GM21576 (cell line): ENCODE data around the gene YJU2.
"Not testable (repeated sequence)": the region's sequence is repeated elsewhere in the genome, so short reads cannot be mapped to it uniquely, and the experiment has no call there.

Experiments used
- ATAC-seq: cut with Tn5 transposase; IDR thresholded peaks from one replicate; pipeline ENCODE4 v1.9.1; 2021; ENCODE audit warnings: mild to moderate bottlenecking, moderate library complexity; ENCODE audit not compliant: unreplicated experiment

Gene YJU2

DNA sequence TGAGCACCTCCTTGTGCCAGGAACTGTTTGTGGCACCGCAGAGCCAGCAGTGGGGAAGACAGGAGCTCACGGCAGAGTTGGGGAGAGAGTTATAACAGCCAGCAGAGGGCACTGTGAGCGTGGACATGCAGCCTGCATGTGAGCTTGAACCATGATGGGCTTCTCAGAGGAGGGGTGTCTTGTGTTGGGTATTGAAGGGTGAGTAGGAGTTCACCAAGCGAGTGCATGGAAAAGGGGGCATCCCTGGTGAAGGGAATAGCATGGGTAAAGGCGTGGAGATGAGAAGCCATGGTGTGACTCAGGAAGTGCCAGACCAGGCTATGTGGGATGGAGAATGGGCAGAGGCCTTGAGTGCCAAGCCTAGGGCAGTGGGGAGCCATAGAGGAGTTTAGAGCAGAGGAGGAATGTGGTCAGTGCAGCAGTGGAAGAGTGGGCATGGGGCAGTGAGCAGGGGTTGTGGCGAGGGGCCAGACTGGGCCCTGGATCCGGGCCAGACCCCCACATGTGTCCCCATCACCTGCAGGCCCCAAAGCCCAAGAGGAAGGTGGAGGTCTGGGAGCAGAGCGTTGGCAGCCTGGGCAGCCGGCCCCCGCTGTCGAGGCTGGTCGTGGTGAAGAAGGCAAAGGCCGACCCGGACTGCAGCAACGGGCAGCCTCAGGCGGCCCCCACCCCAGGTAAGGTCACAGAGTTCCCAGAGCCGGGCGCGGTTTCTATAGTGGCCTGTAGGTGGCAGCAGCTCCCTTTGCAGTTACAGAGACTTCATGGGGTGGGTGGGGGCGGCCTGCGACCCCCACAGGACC is 20.4 kb downstream of the YJU2 start:
- no peak for ATAC-seq

DNA sequence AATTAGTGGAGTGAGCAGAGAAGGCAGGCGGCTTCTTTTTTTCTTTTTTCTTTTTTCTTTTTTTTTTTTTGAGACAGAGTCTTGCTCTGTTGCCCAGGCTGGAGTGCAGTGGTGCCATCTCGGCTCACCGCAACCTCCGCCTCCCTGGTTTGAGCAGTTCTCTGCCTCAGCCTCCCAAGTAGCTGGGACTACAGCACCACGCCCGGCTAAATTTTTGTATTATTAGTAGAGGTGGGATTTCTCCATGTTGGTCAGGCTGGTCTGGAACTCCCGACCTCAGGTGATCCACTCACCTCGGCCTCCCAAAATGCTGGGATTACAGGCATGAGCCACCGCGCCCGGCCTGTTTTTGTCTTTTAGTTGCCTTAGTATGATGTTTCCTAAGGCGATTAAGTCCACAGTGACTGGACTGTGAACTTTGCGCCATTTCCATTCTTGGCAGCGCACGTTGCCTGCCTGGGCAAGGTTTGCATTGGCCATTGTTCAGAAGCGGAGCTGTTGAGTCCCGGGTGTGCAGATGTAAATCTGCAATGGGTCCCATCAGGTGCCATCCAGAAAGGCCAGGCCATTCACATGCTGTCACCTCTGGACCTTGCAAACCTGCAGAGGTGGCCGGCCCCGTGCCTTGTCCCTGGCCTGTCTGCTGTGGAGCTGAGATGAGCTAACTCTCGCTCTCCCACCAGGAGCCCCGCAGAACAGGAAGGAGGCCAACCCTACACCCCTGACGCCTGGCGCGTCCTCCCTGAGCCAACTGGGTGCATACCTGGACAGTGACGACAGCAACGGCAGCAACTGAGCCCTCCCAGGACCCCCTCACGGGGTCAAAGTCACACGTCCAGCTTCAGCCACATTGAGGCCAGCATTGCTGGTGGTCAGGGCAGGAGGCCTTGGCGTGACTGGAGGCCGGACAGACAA is 21.3 kb downstream of the YJU2 start:
- no peak for ATAC-seq

DNA sequence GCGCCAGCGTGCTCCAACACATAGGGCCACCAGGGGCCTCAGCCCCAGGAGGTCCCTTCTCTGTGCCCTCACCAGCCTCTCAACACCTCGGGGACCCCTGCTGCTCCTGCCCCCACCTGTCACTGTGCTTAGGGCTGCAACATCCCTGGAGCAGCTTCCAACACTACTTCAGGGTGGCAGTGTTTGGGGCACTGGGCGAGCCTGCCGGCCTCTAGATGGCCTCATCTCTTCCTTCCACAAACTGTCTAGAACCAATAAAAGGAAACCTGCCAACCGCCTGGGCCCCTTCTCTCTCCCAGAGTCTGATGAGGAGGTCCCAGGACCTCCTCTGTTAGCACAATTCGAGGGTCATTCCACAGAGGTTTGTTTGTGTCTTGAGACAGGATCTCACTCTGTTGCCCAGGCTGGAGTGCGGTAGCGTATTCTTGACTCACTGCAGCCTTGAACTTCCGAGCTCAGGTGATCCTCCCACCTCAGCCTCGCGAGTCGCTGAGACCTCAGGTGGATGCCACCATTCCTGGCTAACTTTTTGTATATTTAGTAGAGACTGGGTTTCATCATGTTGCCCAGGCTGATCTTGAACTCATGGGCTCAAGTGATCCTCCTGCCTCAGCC is 22.0 kb downstream of the YJU2 start:
- ATAC-seq = no peak

DNA sequence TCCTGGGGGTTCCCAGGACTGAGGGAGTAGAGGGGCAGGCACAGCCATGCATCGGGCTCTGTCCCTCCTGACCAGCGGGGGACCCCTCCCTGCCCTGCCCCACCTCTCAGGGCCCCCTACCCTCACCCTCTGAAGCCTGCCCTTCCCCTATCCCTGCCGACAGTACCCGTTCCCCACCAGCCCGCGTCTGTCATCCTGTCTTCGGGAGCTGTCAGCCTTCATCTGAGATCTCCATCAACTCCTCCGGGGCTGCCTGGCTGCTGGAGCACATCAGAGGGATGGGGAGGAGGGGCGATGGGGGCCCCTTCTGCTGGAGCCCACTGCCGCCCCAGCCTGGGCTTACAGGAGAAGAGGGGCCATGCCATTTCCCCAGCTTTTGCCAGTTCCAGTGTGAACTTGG is 26.0 kb downstream of the YJU2 start:
- no peak for ATAC-seq

DNA sequence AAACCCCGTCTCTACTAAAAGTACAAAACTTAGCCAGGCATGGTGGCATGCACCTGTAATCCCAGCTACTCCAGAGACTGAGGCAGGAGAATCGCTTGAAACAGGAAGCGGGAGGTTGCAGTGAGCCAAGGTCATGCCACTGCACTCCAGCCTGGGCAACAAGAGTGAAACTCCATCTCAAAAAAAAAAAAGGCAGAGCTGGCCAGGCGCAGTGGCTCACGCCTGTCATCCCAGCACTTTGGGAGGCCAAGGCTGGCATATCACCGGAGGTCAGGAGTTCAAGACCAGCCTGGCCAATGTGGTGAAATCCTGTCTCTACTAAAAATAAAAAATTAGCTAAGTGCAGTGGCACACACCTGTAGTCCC is 27.4 kb downstream of the YJU2 start:
- not testable (repeated sequence) for ATAC-seq

DNA sequence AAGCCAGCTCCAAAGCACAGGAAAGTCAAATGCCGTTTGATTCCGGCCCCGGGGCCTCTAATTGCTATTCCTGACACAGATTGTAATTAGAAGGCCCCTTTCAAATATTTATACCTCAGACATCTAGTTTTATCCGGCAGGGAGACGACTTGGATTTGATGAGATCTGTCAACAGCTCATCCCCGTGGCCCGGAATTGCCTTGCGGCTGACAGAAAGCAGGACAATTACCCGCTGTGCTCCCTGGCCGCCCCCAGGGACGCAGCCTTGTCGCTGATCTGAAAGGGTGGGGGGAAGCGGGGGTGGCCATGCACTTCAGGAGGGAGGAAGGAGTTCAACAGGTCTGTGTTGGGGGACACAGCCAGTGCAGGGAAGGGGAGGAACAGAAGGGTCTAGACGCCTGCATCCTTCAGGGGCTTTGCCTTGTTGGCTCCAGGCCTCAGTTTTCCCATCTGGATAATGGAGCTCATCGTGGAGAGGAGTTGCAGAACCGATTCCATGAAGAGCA is 30.4 kb downstream of the YJU2 start:
- ATAC-seq = no peak

DNA sequence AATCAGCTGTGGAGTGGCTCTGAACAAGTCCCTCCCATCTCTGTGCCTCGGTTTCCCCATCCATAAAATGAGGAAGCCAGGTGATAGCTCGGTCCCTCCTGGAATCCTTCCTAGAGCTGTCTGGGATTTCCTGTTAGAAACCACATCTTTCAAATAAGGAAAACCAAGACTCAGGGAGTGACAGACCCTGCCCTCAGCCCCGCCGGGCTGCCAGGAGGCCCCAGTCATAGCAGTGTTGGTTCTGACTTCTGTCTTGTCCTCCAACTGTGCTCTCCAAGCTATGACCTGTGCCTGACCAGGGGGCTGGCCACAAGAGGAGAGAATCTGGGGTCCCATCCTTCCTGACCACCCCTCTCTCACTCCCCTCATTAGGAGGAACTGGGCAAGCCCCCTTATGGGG is 31.1 kb downstream of the YJU2 start:
- no peak for ATAC-seq

DNA sequence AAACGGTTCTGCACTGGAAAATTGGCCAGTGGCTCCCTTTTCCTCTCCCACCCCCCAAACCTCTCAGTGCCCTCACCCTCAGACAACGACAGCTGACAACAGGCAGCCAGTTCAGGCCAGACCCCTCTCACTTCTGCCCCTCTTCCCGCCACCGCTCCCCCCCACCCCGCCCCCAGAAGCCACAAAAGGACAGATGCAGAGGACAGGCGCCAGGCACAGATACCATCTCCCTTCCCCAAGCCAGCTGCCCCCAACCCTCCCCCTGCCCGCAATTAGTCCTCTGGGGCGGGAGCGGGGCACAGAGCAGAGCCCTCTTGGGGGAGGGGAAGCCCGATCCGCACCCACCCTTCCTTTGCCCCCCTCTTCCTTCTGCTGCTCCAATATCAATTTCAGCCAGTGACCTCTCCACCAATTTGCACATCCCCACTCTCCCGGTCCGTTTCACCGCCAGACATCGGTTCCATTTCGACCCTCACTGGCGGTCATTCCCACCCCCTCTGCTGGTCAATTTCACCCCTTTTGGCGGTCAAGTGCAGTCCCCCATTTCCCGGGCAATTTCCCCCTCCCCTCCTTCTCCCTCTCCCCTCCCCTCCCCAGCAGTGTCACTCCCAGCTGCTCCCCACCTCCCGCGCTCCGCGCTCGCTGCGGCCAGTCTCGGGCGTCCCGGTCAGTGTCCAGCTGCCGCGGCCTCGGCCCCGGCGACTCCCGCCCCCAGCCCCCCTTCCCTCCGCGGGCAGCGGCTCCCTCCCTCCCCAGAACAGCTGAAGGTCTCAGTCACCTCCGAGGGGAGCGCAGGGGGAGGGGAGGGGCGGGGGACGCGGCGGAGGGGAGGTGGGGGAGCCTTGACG is 31.8 kb downstream of the YJU2 start, which contains the start of gene SHD:
Gene SHD, plus strand, starts transcription at position 848 of the 848 bp plus-strand sequence. CDS start 798 bp downstream, outside the sequence.
- ATAC-seq = no peak

DNA sequence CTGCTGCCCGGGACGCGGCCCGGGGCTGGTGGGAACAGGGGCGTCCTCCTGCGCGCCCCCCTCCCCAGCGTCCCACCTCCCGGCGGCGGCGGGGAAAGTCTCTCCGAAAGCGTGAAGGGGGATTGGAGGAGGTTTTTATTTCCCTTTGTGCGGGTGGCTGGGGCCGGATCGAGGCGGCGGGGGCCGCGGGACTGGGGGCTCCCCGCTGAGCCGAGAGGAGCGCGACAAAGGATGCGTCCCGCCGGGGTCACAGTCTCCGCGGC is 32.3 kb downstream of the YJU2 start:
- no peak for ATAC-seq

DNA sequence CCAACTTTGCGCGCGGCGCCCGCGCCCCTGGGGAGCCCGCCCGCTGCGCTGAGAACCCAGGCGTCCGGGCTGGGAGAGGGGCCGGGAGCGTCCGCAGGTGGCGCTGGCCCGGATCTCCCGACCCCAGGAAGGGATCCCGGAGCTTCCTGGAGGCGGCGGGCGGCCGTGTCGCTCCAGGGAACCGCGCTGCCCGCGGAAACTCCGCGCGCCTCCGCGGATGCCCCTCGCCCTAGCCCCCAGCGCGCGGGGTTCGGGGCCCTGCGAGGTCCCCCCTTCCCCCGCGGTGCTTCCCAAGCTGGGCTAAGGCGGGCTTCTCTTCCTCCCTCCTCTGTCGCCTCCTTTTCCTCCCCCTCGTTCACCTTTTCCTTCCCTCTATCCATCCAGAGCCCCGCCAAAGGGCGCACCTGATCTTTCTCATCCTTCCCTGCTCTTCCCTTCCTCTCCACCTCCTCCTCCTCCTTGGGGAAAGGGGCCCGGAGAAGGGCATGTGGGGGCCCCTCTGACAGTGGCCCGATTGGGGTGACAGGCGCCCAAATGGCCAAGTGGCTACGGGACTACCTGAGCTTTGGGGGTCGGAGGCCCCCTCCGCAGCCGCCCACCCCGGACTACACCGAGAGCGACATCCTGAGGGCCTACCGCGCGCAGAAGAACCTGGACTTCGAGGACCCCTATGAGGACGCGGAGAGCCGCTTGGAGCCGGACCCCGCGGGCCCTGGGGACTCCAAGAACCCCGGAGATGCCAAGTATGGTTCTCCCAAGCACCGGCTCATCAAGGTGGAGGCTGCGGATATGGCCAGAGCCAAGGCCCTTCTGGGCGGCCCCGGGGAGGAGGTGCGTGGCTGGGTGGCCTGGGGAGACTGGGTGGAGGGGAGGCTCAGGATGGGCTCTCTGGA is 32.9 kb downstream of the YJU2 start:
- no peak for ATAC-seq

DNA sequence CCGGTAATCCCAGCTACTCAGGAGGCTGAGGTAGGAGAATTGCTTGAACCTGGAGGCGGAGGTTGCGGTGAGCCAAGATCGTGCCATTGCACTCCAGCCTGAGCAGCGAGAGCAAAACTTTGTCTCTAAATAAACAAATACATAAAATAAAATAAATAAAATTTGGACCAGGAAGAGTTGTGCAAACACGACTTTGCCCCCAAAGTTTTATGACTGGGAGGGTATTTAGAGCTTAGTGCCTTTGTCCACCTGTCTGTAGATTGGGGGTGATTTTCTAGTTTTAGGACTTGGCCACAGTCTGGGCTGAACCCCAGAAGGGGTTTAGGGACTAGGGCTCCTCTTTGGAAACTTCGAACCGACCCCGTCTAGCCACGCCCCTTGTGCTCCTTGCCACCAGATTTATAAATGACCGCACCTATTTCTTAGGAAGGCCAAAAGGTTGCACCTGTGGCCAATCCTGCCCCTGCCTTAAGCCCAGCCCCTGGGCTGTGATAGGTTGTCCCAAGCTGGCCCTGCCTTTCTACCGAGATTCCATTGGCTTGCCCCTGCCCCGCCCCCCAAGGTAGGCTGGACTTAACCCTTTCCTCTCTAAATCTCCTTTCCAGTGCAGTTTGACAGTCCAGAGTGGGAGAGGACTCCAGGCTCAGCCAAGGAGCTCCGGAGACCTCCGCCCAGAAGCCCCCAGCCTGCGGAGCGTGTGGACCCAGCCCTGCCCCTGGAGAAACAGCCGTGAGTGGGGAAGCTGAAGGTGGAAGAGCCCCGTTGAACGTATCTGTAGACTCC is 37.5 kb downstream of the YJU2 start:
- ATAC-seq = no peak

DNA sequence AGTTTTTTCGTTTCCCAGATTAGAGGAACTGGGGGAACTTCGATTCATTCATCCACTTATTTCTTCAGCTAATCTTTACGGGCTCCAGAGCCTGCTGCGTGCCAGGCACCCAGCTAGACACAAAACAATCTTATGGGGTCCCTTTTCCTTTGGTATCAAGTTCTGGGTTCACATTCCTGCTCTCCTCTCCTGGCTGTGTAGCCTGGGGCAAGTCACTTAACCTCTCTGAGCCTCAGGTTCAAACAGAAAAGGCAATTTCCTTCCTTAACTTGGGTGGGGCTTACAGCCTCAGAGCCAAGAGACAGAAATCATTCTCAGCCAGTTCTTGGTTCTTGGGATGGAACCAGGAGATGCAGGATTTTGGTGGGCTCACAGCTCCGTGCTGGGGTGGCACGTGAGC is 38.1 kb downstream of the YJU2 start:
- no peak for ATAC-seq

DNA sequence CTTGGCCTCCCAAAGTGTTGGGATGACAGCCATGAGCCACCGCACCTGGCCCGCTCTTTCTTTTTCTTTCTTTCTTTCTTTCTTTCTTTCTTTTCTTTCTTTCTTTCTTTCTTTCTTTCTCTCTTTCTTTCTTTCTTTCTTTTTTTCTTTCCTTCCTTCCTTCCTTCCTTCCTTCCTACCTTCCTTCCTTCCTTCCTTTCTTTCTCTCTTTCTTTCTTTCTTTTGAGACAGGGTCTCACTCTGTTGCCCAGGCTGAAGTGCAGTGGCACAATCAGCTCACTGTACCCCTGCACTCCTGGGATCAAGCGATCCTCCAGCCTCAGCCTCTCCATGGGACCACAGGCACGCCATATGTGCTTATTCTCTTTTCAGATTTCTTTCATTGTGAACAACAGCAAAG is 39.3 kb downstream of the YJU2 start:
- ATAC-seq = not testable (repeated sequence)

DNA sequence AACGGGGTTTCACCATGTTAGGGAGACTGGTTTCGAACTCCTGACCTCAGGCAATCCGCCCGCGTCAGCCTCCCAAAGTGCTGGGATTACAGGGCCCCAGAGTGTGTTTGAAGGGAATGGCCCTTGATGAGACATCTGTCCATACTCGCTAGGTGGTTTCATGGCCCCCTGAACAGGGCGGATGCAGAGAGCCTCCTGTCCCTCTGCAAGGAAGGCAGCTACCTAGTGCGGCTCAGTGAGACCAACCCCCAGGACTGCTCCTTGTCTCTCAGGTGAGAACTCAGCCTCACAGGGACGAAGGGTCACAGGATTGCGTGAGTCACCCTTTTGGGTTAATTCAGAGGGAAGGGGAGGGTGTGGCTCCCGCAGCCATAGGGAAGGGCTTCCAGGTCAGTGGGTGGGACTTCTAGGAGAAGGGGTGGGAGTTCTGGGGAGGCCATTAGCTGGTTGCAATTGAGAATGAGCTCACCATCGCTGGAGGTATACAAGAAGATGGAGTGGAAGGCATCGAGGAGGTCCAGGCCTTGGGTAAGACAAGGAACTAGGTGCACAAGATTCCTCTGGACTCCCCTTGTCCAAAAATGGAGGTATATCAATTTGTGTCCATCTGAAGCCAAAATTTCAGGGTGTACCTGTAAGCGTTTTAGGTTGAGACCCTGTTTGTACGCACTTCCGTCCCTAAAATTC is 41.4 kb downstream of the YJU2 start:
- ATAC-seq = no peak

DNA sequence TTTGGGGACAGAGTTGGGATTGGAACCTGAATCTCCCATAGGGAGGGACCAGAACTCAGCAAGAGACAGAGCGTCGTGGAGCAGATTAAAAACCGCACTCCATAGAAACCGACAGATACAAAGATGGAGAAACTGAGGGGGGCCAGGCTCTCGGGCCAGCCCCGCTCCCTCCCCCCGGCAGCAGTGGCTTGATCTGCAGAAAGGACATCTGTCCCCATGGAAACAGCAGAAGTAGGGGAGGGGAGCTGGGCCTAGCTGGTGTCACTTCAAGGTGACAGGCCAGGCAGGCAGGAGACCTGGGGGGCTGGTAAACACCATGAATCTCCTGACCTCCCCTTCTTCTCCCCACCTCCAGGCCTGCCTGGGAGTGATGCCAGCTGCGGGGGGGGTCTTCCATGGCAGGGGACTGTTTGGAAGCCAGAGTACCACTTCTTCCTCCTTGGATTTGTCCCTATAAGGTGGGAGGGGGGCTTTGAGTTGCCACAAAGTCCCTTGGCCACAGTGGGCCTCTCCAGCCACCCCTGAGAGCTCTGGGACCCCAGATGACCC is 44.4 kb downstream of the YJU2 start:
- ATAC-seq = no peak

DNA sequence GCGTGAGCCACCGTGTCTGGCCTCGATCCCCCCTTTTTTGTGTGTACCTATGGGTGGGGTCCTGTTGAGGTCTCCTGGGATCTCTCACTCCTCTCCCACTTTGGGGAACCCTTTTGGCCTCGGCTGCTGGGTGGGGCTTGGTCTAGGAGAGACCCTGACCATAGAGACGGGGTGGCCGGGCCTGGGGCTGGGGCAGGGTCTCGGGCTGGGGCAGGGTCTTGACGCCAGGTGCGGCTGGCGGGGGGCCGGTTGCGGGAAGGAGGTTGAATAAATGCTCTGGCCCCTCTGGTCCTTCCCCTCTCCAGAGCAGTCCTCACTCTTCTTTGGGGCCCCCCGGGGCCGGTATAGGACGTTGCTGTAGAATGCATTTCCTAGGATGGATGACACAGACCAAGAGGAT is 45.6 kb downstream of the YJU2 start:
- no peak for ATAC-seq

DNA sequence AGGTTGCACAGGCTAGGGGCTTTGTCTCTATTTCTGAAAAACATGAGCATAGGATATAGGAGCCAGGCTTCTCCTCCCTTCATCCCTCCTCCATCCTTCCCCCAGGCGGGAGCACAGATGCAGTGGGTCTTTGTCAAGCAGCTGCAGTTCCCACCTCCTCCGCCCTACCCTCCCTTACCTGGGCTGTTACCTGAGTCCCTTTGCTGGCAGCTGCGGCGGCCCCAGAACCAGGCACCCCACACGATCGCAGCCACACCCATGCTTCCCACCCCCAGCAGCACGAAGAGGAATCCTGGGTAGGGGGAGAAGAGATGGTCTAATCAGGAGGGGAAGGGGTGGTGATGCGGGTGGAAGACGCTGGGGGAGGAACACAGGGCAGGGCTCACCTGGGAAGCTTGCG is 47.5 kb downstream of the YJU2 start:
- ATAC-seq = no peak
